Measurements from ENCODE around the gene ZNF862. TPM values are rescaled to one million over a fixed set of nuclear protein-coding genes. Genes with fewer than 3 reads are reported as not detected.

ZNF862 gene
- polyA plus RNA-seq, 1 of the 3 experiments (the other 2 are of a cell fraction): 17.3 TPM

GRCh38 chr7:149793261-149793660 lies 44.9 kb upstream of the ZNF862 start:
- CTCF ChIA-PET: interaction anchor here (0.6 to 16.9 kb wide), 5 partner anchors 9 to 531 kb away, joined by 3 to 189 read pairs (median 4); partner anchors contain the start of genes ZNF467 and ZNF783

More at GRCh38 chr7:149793261-149793660, 44.9 kb upstream of the ZNF862 start:
- Histone ChIP-seq H3K79me2 (ENCODE audit: insufficient read depth) (no peaks in the 10 kb centered on the region), H3F3A (replicated peaks; ENCODE audit: insufficient read depth) (no peaks in the 10 kb centered on the region), H3K27me3 (ENCODE audit: insufficient read depth) (peaks cover 42% of the 10 kb centered on the region), H3K9me3 (no peaks in the 10 kb centered on the region), H3K36me3 (replicated peaks in 1 of 2; ENCODE audit: control insufficient read depth in 1 of 2, insufficient read depth in 2 of 2, low read length in 1 of 2) (no peaks in the 10 kb centered on the region), H3K4me3 (ENCODE audit: low read depth in 2 of 2, low read length in 1 of 2) (no peak overlapping the region), H3K9me2 (no peaks in the 10 kb centered on the region), H3K9ac (no peak overlapping the region), H3K27ac (ENCODE audit: low read depth in 2 of 2, low read length in 1 of 2) (no peak overlapping the region), H3K4me1 (ENCODE audit: control insufficient read depth in 1 of 2, insufficient read depth in 2 of 2, low read depth in 1 of 2, low read length in 1 of 2) (peaks cover 0 to 20% of the 10 kb centered on the region in 2 experiments; a peak in 1 of 4 replicates), H4K20me1 (ENCODE audit: insufficient read depth) (no peaks in the 10 kb centered on the region), H2AFZ (ENCODE audit: low read depth) (no peak overlapping the region), H3K4me2 (no peak overlapping the region)
- DNase-seq: no peak
- TF ChIP-seq EP300 (IDR thresholded peaks at IDR 0.05; ENCODE audit: borderline replicate concordance in 1 of 2, low read depth in 1 of 2, low read length in 1 of 2) (no peak), FOSL2 (IDR thresholded peaks at IDR 0.05; ENCODE audit: borderline replicate concordance, low read depth) (no peak), IRF3 (IDR thresholded peaks at IDR 0.05; ENCODE audit: low read depth, low read length) (no peak), RFX5 (IDR thresholded peaks at IDR 0.05; ENCODE audit: low read length) (no peak), NFIC (IDR thresholded peaks at IDR 0.05; ENCODE audit: borderline replicate concordance) (no peak), TAF1 (IDR thresholded peaks at IDR 0.05; ENCODE audit: borderline replicate concordance, low read depth, low read length) (no peak), CTCF (IDR thresholded peaks at IDR 0.05) (no peak)
- TF ChIP-seq, protein P1, sequence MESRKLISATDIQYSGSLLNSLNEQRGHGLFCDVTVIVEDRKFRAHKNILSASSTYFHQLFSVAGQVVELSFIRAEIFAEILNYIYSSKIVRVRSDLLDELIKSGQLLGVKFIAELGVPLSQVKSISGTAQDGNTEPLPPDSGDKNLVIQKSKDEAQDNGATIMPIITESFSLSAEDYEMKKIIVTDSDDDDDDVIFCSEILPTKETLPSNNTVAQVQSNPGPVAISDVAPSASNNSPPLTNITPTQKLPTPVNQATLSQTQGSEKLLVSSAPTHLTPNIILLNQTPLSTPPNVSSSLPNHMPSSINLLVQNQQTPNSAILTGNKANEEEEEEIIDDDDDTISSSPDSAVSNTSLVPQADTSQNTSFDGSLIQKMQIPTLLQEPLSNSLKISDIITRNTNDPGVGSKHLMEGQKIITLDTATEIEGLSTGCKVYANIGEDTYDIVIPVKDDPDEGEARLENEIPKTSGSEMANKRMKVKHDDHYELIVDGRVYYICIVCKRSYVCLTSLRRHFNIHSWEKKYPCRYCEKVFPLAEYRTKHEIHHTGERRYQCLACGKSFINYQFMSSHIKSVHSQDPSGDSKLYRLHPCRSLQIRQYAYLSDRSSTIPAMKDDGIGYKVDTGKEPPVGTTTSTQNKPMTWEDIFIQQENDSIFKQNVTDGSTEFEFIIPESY (IDR thresholded peaks at IDR 0.05; ENCODE audit: borderline replicate concordance, low read depth): no peak
- TF ChIP-seq, protein P2, sequence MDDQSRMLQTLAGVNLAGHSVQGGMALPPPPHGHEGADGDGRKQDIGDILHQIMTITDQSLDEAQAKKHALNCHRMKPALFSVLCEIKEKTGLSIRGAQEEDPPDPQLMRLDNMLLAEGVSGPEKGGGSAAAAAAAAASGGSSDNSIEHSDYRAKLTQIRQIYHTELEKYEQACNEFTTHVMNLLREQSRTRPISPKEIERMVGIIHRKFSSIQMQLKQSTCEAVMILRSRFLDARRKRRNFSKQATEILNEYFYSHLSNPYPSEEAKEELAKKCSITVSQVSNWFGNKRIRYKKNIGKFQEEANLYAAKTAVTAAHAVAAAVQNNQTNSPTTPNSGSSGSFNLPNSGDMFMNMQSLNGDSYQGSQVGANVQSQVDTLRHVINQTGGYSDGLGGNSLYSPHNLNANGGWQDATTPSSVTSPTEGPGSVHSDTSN (IDR thresholded peaks at IDR 0.05): no peak
- POLR2A ChIA-PET: interaction anchor here (0.9 kb wide), 1 partner anchor 333 kb away, joined by 3 read pairs; the partner anchor contains the start of gene ZNF777
- 58% methylated on average over 3 of the region's 10 CpGs for WGBS (ENCODE audit: low lambda C conversion rate)
